Measurements from ENCODE around the gene PDGFA. TPM values are rescaled to one million over a fixed set of nuclear protein-coding genes. Genes with fewer than 3 reads are reported as not detected.

PDGFA gene
- total and polyA plus RNA-seq, 9 donors: 3.7 to 35.5 (median 8.7) TPM

DNA sequence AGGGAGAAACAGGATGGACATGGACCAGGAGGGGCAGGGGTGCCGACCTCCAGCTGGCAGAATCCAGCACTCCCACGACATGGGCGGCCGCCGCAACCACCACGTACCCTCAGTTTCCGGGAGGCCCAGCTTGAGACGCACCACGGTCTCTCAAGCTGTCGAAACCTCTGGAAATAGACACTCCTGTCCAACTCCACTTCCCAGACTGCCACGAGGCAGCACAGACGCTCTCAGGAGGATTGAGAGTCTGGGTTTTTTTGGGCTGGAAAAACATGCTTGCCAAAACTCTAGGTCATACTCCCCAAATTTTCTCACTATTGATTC, 37.9 kb upstream of the PDGFA start:
- H3K36me3 ChIP-seq: no peaks in the 10 kb centered on the region
- no peaks in the 10 kb centered on the region for H3K9me3 ChIP-seq
- no peaks in the 10 kb centered on the region for H3K27me3 ChIP-seq
- TF ChIP-seq POLR2A (IDR thresholded peaks at IDR 0.05): no peak
- TF ChIP-seq, protein P1, sequence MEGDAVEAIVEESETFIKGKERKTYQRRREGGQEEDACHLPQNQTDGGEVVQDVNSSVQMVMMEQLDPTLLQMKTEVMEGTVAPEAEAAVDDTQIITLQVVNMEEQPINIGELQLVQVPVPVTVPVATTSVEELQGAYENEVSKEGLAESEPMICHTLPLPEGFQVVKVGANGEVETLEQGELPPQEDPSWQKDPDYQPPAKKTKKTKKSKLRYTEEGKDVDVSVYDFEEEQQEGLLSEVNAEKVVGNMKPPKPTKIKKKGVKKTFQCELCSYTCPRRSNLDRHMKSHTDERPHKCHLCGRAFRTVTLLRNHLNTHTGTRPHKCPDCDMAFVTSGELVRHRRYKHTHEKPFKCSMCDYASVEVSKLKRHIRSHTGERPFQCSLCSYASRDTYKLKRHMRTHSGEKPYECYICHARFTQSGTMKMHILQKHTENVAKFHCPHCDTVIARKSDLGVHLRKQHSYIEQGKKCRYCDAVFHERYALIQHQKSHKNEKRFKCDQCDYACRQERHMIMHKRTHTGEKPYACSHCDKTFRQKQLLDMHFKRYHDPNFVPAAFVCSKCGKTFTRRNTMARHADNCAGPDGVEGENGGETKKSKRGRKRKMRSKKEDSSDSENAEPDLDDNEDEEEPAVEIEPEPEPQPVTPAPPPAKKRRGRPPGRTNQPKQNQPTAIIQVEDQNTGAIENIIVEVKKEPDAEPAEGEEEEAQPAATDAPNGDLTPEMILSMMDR (IDR thresholded peaks at IDR 0.05): no peak
- no peak for TF ChIP-seq EP300 (IDR thresholded peaks at IDR 0.05)
- no peak for DNase-seq
- WGBS, 3 donors: 84 to 92% (median 84%) methylated on average over 12 of the region's 12 CpGs
- H3K4me3 ChIP-seq: no peak overlapping the region
- intact Hi-C loops (cut with DNase I): no loop called here
- peaks cover 3% of the 10 kb centered on the region for H3K4me1 ChIP-seq (ENCODE audit: insufficient read depth)
- H3K27ac ChIP-seq: no peak overlapping the region

DNA sequence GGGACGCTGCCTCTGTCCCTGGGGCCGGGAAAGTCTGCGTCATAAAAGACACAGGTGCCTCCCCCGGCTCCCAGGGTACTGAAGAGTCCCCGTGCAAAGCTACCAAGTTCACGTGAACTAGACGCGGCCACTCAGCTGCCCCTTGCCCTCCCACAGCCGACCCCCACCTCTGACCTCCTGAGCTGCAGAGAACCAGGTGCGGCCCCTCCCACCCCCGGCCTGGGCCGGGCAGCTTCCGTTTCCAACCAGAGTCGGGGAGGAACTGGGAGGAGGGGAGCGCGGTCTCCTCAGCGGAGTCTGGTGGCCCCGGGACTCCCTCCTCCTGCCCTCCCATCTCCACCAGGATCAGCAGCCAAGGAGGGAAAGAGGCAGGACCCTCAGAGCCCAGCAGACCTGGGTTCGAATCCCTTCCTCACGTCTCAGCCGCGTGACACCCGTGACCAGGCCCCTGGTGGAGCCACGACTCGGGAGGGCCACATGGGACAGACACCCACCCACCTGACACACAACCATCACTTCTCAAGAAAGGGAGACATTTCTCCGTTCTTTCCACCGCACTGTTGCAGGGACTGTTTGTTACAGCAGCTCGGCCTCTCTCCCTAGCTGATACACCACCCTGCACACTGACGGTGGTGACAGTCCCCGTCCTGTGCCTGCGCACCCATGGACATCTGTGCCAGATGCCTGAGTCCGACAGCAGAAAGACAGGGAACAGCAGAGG, 37.4 kb upstream of the PDGFA start:
- WGBS, 3 donors: 88 to 91% (median 89%) methylated on average over 32 of the region's 32 CpGs
- H3K4me1 ChIP-seq (ENCODE audit: insufficient read depth): peaks cover 3% of the 10 kb centered on the region
- no peaks in the 10 kb centered on the region for H3K9me3 ChIP-seq
- H3K4me3 ChIP-seq: no peak overlapping the region
- no peaks in the 10 kb centered on the region for H3K36me3 ChIP-seq
- TF ChIP-seq EP300 (IDR thresholded peaks at IDR 0.05) (no peak), POLR2A (IDR thresholded peaks at IDR 0.05) (no peak)
- TF ChIP-seq, protein P1 (IDR thresholded peaks at IDR 0.05): no peak
- no peak for DNase-seq
- H3K27me3 ChIP-seq: no peaks in the 10 kb centered on the region
- intact Hi-C loops (cut with DNase I): no loop called here
- H3K27ac ChIP-seq: no peak overlapping the region

DNA sequence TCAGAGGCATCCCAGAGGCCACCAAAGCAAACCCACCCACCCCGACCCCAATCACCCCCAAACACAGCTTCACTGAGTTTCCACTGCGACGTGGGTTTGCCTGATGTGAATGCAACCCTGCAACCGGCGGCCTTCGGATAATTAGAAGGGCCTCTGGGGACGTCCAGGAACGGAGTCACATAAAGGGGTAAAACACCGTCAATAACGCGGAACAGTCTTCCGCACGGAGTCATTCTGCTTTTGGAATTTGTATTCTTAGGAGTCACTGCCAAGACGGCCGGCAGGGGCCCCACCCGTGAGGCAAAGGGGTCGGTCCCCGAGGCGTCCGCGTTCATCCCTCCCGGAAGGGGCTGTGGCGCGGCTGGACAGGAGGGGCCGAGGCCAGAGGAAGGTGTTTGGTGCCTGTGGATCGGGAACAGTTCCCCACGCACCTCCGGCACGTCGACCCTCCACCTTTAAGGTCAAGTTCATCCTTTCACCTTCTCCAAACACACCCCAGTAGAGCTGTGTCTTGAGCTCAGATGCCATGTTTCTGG, 36.7 kb upstream of the PDGFA start:
- Histone ChIP-seq H3K27ac (no peak overlapping the region), H3K27me3 (no peaks in the 10 kb centered on the region), H3K9me3 (no peaks in the 10 kb centered on the region), H3K36me3 (no peaks in the 10 kb centered on the region), H3K4me3 (no peak overlapping the region), H3K4me1 (ENCODE audit: insufficient read depth) (no peaks in the 10 kb centered on the region)
- 88 to 91% (median 89%) methylated on average over 30 of the region's 30 CpGs for WGBS, 3 donors
- no peak for DNase-seq
- TF ChIP-seq, protein P1 (IDR thresholded peaks at IDR 0.05): no peak
- TF ChIP-seq EP300 (IDR thresholded peaks at IDR 0.05): no peak
- TF ChIP-seq POLR2A (IDR thresholded peaks at IDR 0.05): no peak
- intact Hi-C loops (cut with DNase I): no loop called here

DNA sequence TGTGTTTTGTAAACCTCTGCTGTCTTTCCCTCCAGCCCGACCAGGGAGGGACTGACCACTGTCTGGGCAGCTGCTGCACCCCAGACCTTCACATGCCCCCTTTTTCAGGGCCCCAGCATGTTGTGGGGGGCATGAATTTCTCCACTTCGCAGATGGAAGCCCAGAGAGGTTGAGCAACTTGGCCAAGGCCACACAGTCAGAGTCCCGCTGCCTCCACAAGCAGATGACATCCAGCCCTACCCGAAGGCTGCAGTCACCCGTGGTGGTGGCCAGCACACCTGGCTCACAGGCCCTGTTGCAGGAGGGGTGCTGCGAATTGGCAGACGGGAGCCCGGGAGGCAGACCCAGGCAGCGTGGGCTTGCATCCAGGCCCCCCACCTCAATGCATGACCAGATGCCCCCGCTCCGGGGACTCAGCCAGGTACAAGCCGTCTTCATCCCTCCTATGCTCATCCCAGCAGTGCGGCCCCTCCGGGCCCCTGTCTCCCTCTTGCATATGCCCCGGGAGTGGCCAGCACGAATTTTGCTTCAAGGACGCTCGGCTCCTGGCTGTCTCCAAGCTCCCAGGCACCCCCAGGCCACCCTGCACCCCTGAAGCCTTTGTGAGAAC, 36.0 kb upstream of the PDGFA start:
- DNase-seq: no peak
- Histone ChIP-seq H3K27me3 (no peaks in the 10 kb centered on the region), H3K27ac (no peak overlapping the region), H3K4me3 (no peak overlapping the region), H3K9me3 (no peaks in the 10 kb centered on the region), H3K36me3 (no peaks in the 10 kb centered on the region), H3K4me1 (ENCODE audit: insufficient read depth) (no peaks in the 10 kb centered on the region)
- intact Hi-C loops (cut with DNase I): no loop called here
- TF ChIP-seq EP300 (IDR thresholded peaks at IDR 0.05) (no peak), POLR2A (IDR thresholded peaks at IDR 0.05) (no peak)
- WGBS, 3 donors: 94 to 96% (median 95%) methylated on average over 18 of the region's 18 CpGs

DNA sequence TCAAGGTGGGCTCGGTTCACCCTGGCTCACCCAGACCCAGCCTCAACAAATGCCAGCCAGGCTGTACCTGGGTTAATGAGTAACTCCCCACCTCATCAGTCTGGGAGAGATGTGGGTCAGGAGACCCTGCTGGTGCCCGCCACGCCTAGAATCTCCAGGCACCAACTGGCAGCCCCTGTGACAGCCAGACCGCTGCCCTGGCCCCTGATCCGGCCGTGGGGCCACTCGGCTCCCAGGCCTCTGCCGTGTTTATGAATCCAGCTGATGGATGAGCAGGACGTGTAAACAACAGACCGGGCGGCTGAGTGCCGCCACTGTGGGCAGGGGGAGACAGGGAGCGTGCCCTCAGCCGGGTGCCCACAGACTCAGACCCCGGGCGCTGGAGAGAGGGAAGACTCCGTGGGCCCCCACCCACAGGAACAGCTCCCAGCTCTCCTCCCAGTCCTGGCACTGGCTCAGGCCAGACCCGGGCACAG, 34.0 kb upstream of the PDGFA start:
- DNase-seq: no peak
- H3K27me3 ChIP-seq: no peaks in the 10 kb centered on the region
- H3K27ac ChIP-seq: no peak overlapping the region
- H3K4me1 ChIP-seq (ENCODE audit: insufficient read depth): no peaks in the 10 kb centered on the region
- no peak overlapping the region for H3K4me3 ChIP-seq
- 88 to 93% (median 91%) methylated on average over 18 of the region's 18 CpGs for WGBS, 3 donors
- no peaks in the 10 kb centered on the region for H3K36me3 ChIP-seq
- H3K9me3 ChIP-seq: no peaks in the 10 kb centered on the region
- no peak for TF ChIP-seq EP300 (IDR thresholded peaks at IDR 0.05)
- TF ChIP-seq, protein P1 (IDR thresholded peaks at IDR 0.05): no peak
- TF ChIP-seq POLR2A (IDR thresholded peaks at IDR 0.05): no peak
- intact Hi-C loops (cut with DNase I): no loop called here

Measured in ovary (tissue), 9 donors.